NB4 (cell line): Measurements from ENCODE around the gene APOO.

Experiments used
- POLR2A ChIP-seq: IDR thresholded peaks from 2 replicates; pipeline ENCODE4 v1.6.1; 2011; ENCODE audit warnings: mild to moderate bottlenecking; ENCODE audit not compliant: insufficient read length; ENCODE audit errors: extremely low read depth
- TF ChIP-seq, protein P1 (sequence below): IDR thresholded peaks from one replicate; pipeline ENCODE4 v1.5.1; 2012; ENCODE audit warnings: low read depth, low read length
- TF ChIP-seq, protein P2 (sequence below): IDR thresholded peaks from 2 replicates; pipeline ENCODE4 v1.6.1; 2011; ENCODE audit warnings: low read depth, low read length

DNA sequence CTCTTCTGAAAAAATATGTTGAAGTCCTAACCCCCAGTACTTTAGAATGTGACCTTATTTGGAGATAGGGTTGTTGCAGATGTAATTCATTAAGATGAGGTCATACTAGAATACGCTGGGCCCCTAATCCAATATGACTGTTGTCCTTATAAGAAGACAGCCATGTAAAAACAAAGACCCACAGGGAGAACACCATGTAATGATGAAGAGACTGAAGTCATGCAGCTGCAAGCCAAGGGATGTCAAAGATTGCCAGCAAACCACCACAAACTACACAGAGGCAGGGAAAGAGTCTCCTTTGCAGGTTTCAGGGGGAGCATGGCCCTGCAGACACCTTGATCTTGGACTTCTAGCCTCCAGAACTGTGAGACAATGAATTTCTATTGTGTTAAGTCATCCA is 37.5 kb upstream of the APOO start:
- TF ChIP-seq, protein P1, sequence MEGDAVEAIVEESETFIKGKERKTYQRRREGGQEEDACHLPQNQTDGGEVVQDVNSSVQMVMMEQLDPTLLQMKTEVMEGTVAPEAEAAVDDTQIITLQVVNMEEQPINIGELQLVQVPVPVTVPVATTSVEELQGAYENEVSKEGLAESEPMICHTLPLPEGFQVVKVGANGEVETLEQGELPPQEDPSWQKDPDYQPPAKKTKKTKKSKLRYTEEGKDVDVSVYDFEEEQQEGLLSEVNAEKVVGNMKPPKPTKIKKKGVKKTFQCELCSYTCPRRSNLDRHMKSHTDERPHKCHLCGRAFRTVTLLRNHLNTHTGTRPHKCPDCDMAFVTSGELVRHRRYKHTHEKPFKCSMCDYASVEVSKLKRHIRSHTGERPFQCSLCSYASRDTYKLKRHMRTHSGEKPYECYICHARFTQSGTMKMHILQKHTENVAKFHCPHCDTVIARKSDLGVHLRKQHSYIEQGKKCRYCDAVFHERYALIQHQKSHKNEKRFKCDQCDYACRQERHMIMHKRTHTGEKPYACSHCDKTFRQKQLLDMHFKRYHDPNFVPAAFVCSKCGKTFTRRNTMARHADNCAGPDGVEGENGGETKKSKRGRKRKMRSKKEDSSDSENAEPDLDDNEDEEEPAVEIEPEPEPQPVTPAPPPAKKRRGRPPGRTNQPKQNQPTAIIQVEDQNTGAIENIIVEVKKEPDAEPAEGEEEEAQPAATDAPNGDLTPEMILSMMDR: no peak
- no peak for TF ChIP-seq POLR2A
- TF ChIP-seq, protein P2, sequence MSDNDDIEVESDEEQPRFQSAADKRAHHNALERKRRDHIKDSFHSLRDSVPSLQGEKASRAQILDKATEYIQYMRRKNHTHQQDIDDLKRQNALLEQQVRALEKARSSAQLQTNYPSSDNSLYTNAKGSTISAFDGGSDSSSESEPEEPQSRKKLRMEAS: no peak
